ENCODE measurements around the gene TMEM62.
"Not testable (repeated sequence)": the region's sequence is repeated elsewhere in the genome, so short reads cannot be mapped to it uniquely, and the experiment has no call there.

Gene TMEM62

GRCh38 chr15:43208052-43209002 is 74.9 kb downstream of the TMEM62 start:
- DNase-seq (ENCODE audit: low read depth in 2 of 2, low spot score in 1 of 2) = no peak

GRCh38 chr15:43209059-43209824 is 75.9 kb downstream of the TMEM62 start:
- DNase-seq (ENCODE audit: low read depth in 2 of 2, low spot score in 1 of 2) = no peak

GRCh38 chr15:43210172-43210745 is 76.9 kb downstream of the TMEM62 start:
- no peak for DNase-seq (ENCODE audit: low read depth in 2 of 2, low spot score in 1 of 2)

- no peak for DNase-seq (ENCODE audit: low read depth in 2 of 2, low spot score in 1 of 2)
Observed at GRCh38 chr15:43210807-43211206, 77.4 kb downstream of the TMEM62 start.

- no peak for DNase-seq (ENCODE audit: low read depth in 2 of 2, low spot score in 1 of 2)
Observed at GRCh38 chr15:43211224-43211735, 77.9 kb downstream of the TMEM62 start.

GRCh38 chr15:43212299-43212698 is 78.9 kb downstream of the TMEM62 start:
- no peak for DNase-seq (ENCODE audit: low read depth in 2 of 2, low spot score in 1 of 2)

- DNase-seq (ENCODE audit: low read depth in 2 of 2, low spot score in 1 of 2) = no peak
Observed at GRCh38 chr15:43212951-43213350, 79.6 kb downstream of the TMEM62 start.

GRCh38 chr15:43213466-43213865 is 80.1 kb downstream of the TMEM62 start:
- DNase-seq (ENCODE audit: low read depth in 2 of 2, low spot score in 1 of 2) = no peak

GRCh38 chr15:43214169-43214568 is 80.8 kb downstream of the TMEM62 start:
- DNase-seq (ENCODE audit: low read depth in 2 of 2, low spot score in 1 of 2) = no peak

- DNase-seq (ENCODE audit: low read depth in 2 of 2, low spot score in 1 of 2) = no peak
Observed at GRCh38 chr15:43214592-43215295, 81.4 kb downstream of the TMEM62 start.

GRCh38 chr15:43215961-43216360 is 82.6 kb downstream of the TMEM62 start:
- no peak for DNase-seq (ENCODE audit: low read depth in 2 of 2, low spot score in 1 of 2)

- DNase-seq (ENCODE audit: low read depth in 2 of 2, low spot score in 1 of 2) = no peak
Observed at GRCh38 chr15:43218908-43219706, 85.7 kb downstream of the TMEM62 start.

GRCh38 chr15:43219929-43220928 is 86.8 kb downstream of the TMEM62 start:
- no peak for DNase-seq (ENCODE audit: low read depth in 2 of 2, low spot score in 1 of 2)

GRCh38 chr15:43220991-43221403 is 87.6 kb downstream of the TMEM62 start, which contains the start of gene EPB42:
Gene EPB42, minus strand, starts transcription at chr15:43221018. Its CDS starts 193 bp downstream, at chr15:43220825.
- DNase-seq (ENCODE audit: low read depth in 2 of 2, low spot score in 1 of 2) = no peak

- no peak for DNase-seq (ENCODE audit: low read depth in 2 of 2, low spot score in 1 of 2)
Observed at GRCh38 chr15:43221422-43221821, 88.0 kb downstream of the TMEM62 start.

- peak in 1 of 2 donors; percentile 14 for DNase-seq (ENCODE audit: low read depth in 2 of 2, low spot score in 1 of 2)
Observed at GRCh38 chr15:43225201-43225949, 92.0 kb downstream of the TMEM62 start.

- not testable (repeated sequence) for DNase-seq (ENCODE audit: low read depth in 2 of 2, low spot score in 1 of 2)
Observed at GRCh38 chr15:43225950-43226255, 92.5 kb downstream of the TMEM62 start.

Measured in stimulated activated CD8-positive, alpha-beta memory T cell treated with anti-CD3 and anti-CD28 coated beads, Interleukin-4, amount 100 ng/mL, for 1 hour (primary cell).